GM18867 (cell line): ENCODE measurements around the gene C17orf114.

Experiments used
- ATAC-seq: cut with Tn5 transposase; IDR thresholded peaks from one replicate; pipeline ENCODE4 v1.9.1; 2021; ENCODE audit warnings: mild to moderate bottlenecking, moderate library complexity; ENCODE audit not compliant: unreplicated experiment

C17orf114 gene

GRCh38 chr17:4802228-4802627 lies at the start of gene C17orf114:
TSS of gene C17orf114 (minus strand) at chr17:4802328.
- ATAC-seq: no peak

GRCh38 chr17:4851084-4851483 lies 49.0 kb upstream of the C17orf114 start:
- ATAC-seq: no peak

- no peak for ATAC-seq
These were observed 48.1 kb upstream of the C17orf114 start for GRCh38 chr17:4850246-4850645.

GRCh38 chr17:4849011-4849536 lies 46.9 kb upstream of the C17orf114 start:
- ATAC-seq: no peak

- ATAC-seq: no peak
These were observed 44.7 kb upstream of the C17orf114 start for GRCh38 chr17:4846635-4847390.

GRCh38 chr17:4845118-4845517 lies 43.0 kb upstream of the C17orf114 start:
- ATAC-seq: no peak

GRCh38 chr17:4843321-4844000 lies 41.3 kb upstream of the C17orf114 start:
- ATAC-seq: no peak

- no peak for ATAC-seq
These were observed 40.2 kb upstream of the C17orf114 start for GRCh38 chr17:4842376-4842775.

- ATAC-seq: no peak
These were observed 38.7 kb upstream of the C17orf114 start for GRCh38 chr17:4840893-4841242.

- no peak for ATAC-seq
These were observed 38.1 kb upstream of the C17orf114 start for GRCh38 chr17:4839965-4840892.

GRCh38 chr17:4839221-4839620 lies 37.1 kb upstream of the C17orf114 start:
- ATAC-seq: no peak

GRCh38 chr17:4838309-4838785 lies 36.2 kb upstream of the C17orf114 start:
- no peak for ATAC-seq

GRCh38 chr17:4837471-4838308 lies 35.6 kb upstream of the C17orf114 start:
- no peak for ATAC-seq

GRCh38 chr17:4836221-4836620 lies 34.1 kb upstream of the C17orf114 start:
- ATAC-seq: no peak

GRCh38 chr17:4834681-4835020 lies 32.5 kb upstream of the C17orf114 start:
- no peak for ATAC-seq

GRCh38 chr17:4833941-4834680 lies 32.0 kb upstream of the C17orf114 start:
- ATAC-seq: no peak

GRCh38 chr17:4833178-4833940 lies 31.2 kb upstream of the C17orf114 start, which contains the start of gene MINK1:
TSS of gene MINK1 (plus strand) at chr17:4833340. CDS start at chr17:4833584, 244 bp downstream.
- ATAC-seq: peak; percentile 89

- ATAC-seq: peak; percentile 7
These were observed 30.7 kb upstream of the C17orf114 start for GRCh38 chr17:4832829-4833177.

GRCh38 chr17:4827399-4827798 lies 25.3 kb upstream of the C17orf114 start:
- ATAC-seq: no peak
